Astrocyte (in vitro differentiated cells and primary cell): ENCODE results near the gene PBRM1. TPM values are rescaled to one million over a fixed set of nuclear protein-coding genes. Genes with fewer than 3 reads are reported as not detected.

ENCODE experiments used
- DNase-seq: peaks from one replicate; pipeline ENCODE4 v3.0.0-alpha.2; 2010; ENCODE audit warnings: low read depth
- FAIRE-seq: peaks from 2 replicates; lab custom pipeline; 2011; peaks lifted over from hg19 to GRCh38; lab: Jason Lieb, UNC
- H2AFZ ChIP-seq: 2 replicates; pipeline ENCODE4 v1.6.0; 2012; ENCODE audit warnings: low read depth, low read length, inconsistent platforms
- H3K27ac ChIP-seq: 2 replicates; pipeline ENCODE4 v1.5.1; 2011; ENCODE audit warnings: low read depth, low read length, inconsistent platforms
- H3K27me3 ChIP-seq: 2 replicates; pipeline ENCODE4 v1.6.0; 2011; ENCODE audit warnings: low read length, inconsistent platforms; ENCODE audit not compliant: insufficient read depth
- H3K36me3 ChIP-seq: 2 replicates; pipeline ENCODE4 v1.5.1; 2011; ENCODE audit warnings: low read length, inconsistent platforms; ENCODE audit not compliant: insufficient read depth
- H3K4me1 ChIP-seq: 2 replicates; pipeline ENCODE4 v1.5.1; 2011; ENCODE audit warnings: low read length, inconsistent platforms; ENCODE audit not compliant: insufficient read depth
- H3K4me2 ChIP-seq: 2 replicates; pipeline ENCODE4 v1.6.0; 2012; ENCODE audit warnings: low read length, inconsistent platforms
- H3K4me3 ChIP-seq: 2 replicates; pipeline ENCODE4 v1.5.1; 2011; ENCODE audit warnings: low read depth, mild to moderate bottlenecking, low read length, inconsistent platforms; ENCODE audit not compliant: insufficient read depth
- H3K79me2 ChIP-seq: 2 replicates; pipeline ENCODE4 v1.6.0; 2012; ENCODE audit warnings: mild to moderate bottlenecking, low read length, inconsistent platforms; ENCODE audit not compliant: insufficient read depth
- H3K9ac ChIP-seq: 2 replicates; pipeline ENCODE4 v1.6.0; 2012; ENCODE audit warnings: mild to moderate bottlenecking, low read length, inconsistent platforms
- H3K9me3 ChIP-seq: 2 replicates; pipeline ENCODE4 v1.5.1; 2012; ENCODE audit warnings: low read depth, mild to moderate bottlenecking, low read length, inconsistent platforms; ENCODE audit not compliant: insufficient read depth
- H4K20me1 ChIP-seq: 2 replicates; pipeline ENCODE4 v1.6.0; 2012; ENCODE audit warnings: low read length, inconsistent platforms; ENCODE audit not compliant: insufficient read depth
- H3K27ac Mint-ChIP-seq: one replicate; pipeline ENCODE4 v1.8.0; 2021; ENCODE audit warnings: mild to moderate bottlenecking, mixed read lengths; ENCODE audit not compliant: unreplicated experiment
- H3K27me3 Mint-ChIP-seq: one replicate; pipeline ENCODE4 v1.8.0; 2021; ENCODE audit warnings: low read depth, mixed read lengths; ENCODE audit not compliant: unreplicated experiment
- H3K36me3 Mint-ChIP-seq: one replicate; pipeline ENCODE4 v1.8.0; 2021; ENCODE audit warnings: low read depth, mixed read lengths; ENCODE audit not compliant: unreplicated experiment
- H3K4me1 Mint-ChIP-seq: one replicate; pipeline ENCODE4 v1.8.0; 2021; ENCODE audit warnings: low read depth, mixed read lengths; ENCODE audit not compliant: unreplicated experiment
- H3K4me3 Mint-ChIP-seq: one replicate; pipeline ENCODE4 v1.8.0; 2021; ENCODE audit warnings: mild to moderate bottlenecking, moderate library complexity, mixed read lengths; ENCODE audit not compliant: unreplicated experiment
- H3K9me3 Mint-ChIP-seq: one replicate; pipeline ENCODE4 v1.8.0; 2021; ENCODE audit warnings: mild to moderate bottlenecking, mixed read lengths; ENCODE audit not compliant: unreplicated experiment
- CTCF ChIP-seq: IDR thresholded peaks from 2 replicates; pipeline ENCODE4 v1.5.1; 2011; ENCODE audit warnings: low read depth, mild to moderate bottlenecking, inconsistent platforms, low read length, moderate library complexity; ENCODE audit not compliant: insufficient read depth
- EZH2 ChIP-seq: IDR thresholded peaks from 2 replicates; pipeline ENCODE4 v1.6.1; 2012; ENCODE audit warnings: mild to moderate bottlenecking, low read length, inconsistent platforms; ENCODE audit not compliant: insufficient read depth
- total RNA-seq: library from RNA; stranded (reverse); gene quantifications from 2 replicates; pipeline ENCODE4 v1.2.1, GENCODE V29; 2021

The PBRM1 gene
- total RNA-seq, 1 donor from 2014 or later, result 54.5 TPM

GRCh38 chr3:52561028-52561747, 124.5 kb downstream of the PBRM1 start:
- DNase-seq (peak; percentile 41), FAIRE-seq (no peak)
- H3K27me3 ChIP-seq, result no peaks in the 10 kb centered on the region
- H3K4me3 ChIP-seq, result no peak overlapping the region
- no peak for TF ChIP-seq CTCF
- no peak for TF ChIP-seq EZH2
- H3K9ac ChIP-seq, result no peak overlapping the region
- H3K79me2 ChIP-seq, result peaks cover 4% of the 10 kb centered on the region
- Mint-ChIP-seq H3K4me3 (peak overlapping the region; percentile 37), H3K4me1 (peaks cover 11% of the 10 kb centered on the region), H3K27me3 (no peaks in the 10 kb centered on the region), H3K27ac (no peak overlapping the region), H3K9me3 (no peaks in the 10 kb centered on the region), H3K36me3 (peaks cover 17% of the 10 kb centered on the region)
- H3K4me1 ChIP-seq, result no peaks in the 10 kb centered on the region
- H3K9me3 ChIP-seq, result no peaks in the 10 kb centered on the region
- H2AFZ ChIP-seq, result no peak overlapping the region
- peaks cover 9% of the 10 kb centered on the region for H4K20me1 ChIP-seq
- no peak overlapping the region for H3K27ac ChIP-seq
- no peak overlapping the region for H3K4me2 ChIP-seq
- H3K36me3 ChIP-seq, result peaks cover 50% of the 10 kb centered on the region

GRCh38 chr3:52558436-52558835, 127.3 kb downstream of the PBRM1 start:
- Mint-ChIP-seq H3K36me3 (peaks cover 23% of the 10 kb centered on the region), H3K27ac (no peak overlapping the region), H3K27me3 (no peaks in the 10 kb centered on the region), H3K9me3 (no peaks in the 10 kb centered on the region), H3K4me3 (no peak overlapping the region), H3K4me1 (peaks cover 11% of the 10 kb centered on the region)
- H3K9ac ChIP-seq, result no peak overlapping the region
- no peak overlapping the region for H3K4me3 ChIP-seq
- peaks cover 10% of the 10 kb centered on the region for H3K79me2 ChIP-seq
- DNase-seq, result no peak
- H3K27me3 ChIP-seq, result no peaks in the 10 kb centered on the region
- FAIRE-seq, result no peak
- no peaks in the 10 kb centered on the region for H3K9me3 ChIP-seq
- H3K4me1 ChIP-seq, result no peaks in the 10 kb centered on the region
- H3K4me2 ChIP-seq, result no peak overlapping the region
- H3K27ac ChIP-seq, result no peak overlapping the region
- peaks cover 26% of the 10 kb centered on the region for H4K20me1 ChIP-seq
- TF ChIP-seq CTCF (no peak), EZH2 (no peak)
- H3K36me3 ChIP-seq, result peaks cover 44% of the 10 kb centered on the region
- H2AFZ ChIP-seq, result no peak overlapping the region
